Neuronal stem cell (in vitro differentiated cells): Measurements from ENCODE around the gene CLEC16A.

Source experiments
- DNase-seq: peaks from one replicate; pipeline ENCODE4 v3.0.0-alpha.2; 2013; ENCODE audit warnings: low spot score
- H2AFZ ChIP-seq: one replicate; pipeline ENCODE4 v1.6.1; 2013; ENCODE audit warnings: mild to moderate bottlenecking, low read length, inconsistent platforms
- H2AK5ac ChIP-seq: 2 replicates; pipeline ENCODE4 v1.6.1; 2013; ENCODE audit warnings: low read depth, mild to moderate bottlenecking, inconsistent platforms, low read length, moderate library complexity, mixed read lengths
- H2BK120ac ChIP-seq: 2 replicates; pipeline ENCODE4 v1.6.1; 2013; ENCODE audit warnings: low read depth, mild to moderate bottlenecking, inconsistent platforms, low read length, moderate library complexity, mixed read lengths
- H2BK12ac ChIP-seq: one replicate; pipeline ENCODE4 v1.6.1; 2013; ENCODE audit warnings: low read length, inconsistent platforms
- H2BK15ac ChIP-seq: 2 replicates; pipeline ENCODE4 v1.6.1; 2013; ENCODE audit warnings: mild to moderate bottlenecking, low read length, inconsistent platforms, mixed read lengths
- H2BK5ac ChIP-seq: one replicate; pipeline ENCODE4 v1.6.1; 2013; ENCODE audit warnings: inconsistent platforms, mild to moderate bottlenecking, low read length, moderate library complexity
- H3K14ac ChIP-seq: one replicate; pipeline ENCODE4 v1.6.1; 2013; ENCODE audit warnings: low read length, inconsistent platforms
- H3K18ac ChIP-seq: 2 replicates; pipeline ENCODE4 v1.6.1; 2013; ENCODE audit warnings: low read length, inconsistent platforms
- H3K23ac ChIP-seq: 2 replicates; pipeline ENCODE4 v1.6.1; 2013; ENCODE audit warnings: low read depth, mild to moderate bottlenecking, mixed read lengths, low read length, inconsistent platforms; ENCODE audit not compliant: poor library complexity
- H3K27ac ChIP-seq: replicated peaks from 3 replicates; pipeline ENCODE4 v1.5.1; 2013; ENCODE audit warnings: low read length, inconsistent platforms
- H3K27me3 ChIP-seq, 3 experiments: 2 replicates each; pipeline ENCODE4 v1.6.1; 2013; ENCODE audit warnings: low read length in 3 of 3, mild to moderate bottlenecking in 2 of 3, inconsistent platforms in 1 of 3, low read depth in 1 of 3, mixed read lengths in 1 of 3, moderate library complexity in 1 of 3; ENCODE audit not compliant: control insufficient read depth in 3 of 3, insufficient read depth in 3 of 3
- H3K36me3 ChIP-seq, 2 donors: replicated peaks in 1 of 2; 2 replicates each; pipeline ENCODE4 v1.6.1; 2013; ENCODE audit warnings: low read length in 2 of 2; ENCODE audit not compliant: control insufficient read depth in 2 of 2, insufficient read depth in 2 of 2
- H3K4ac ChIP-seq: 2 replicates; pipeline ENCODE4 v1.6.1; 2013; ENCODE audit warnings: inconsistent platforms, mild to moderate bottlenecking, low read length, moderate library complexity
- H3K4me1 ChIP-seq, 2 donors: 1 replicate in 1 of 2; 2 replicates in 1 of 2; pipeline ENCODE4 v1.6.1; 2013; ENCODE audit warnings: low read length in 2 of 2, low read depth in 1 of 2; ENCODE audit not compliant: control insufficient read depth in 2 of 2, insufficient read depth in 1 of 2
- H3K4me2 ChIP-seq: one replicate; pipeline ENCODE4 v1.6.1; 2013; ENCODE audit warnings: mild to moderate bottlenecking, low read length, inconsistent platforms; ENCODE audit not compliant: insufficient read depth, poor library complexity, severe bottlenecking
- H3K4me3 ChIP-seq, 2 donors: 2 replicates each; pipeline ENCODE4 v1.5.1; 2013; ENCODE audit warnings: low read length in 2 of 2, mild to moderate bottlenecking in 2 of 2, inconsistent platforms in 1 of 2, moderate library complexity in 1 of 2
- H3K79me1 ChIP-seq: one replicate; pipeline ENCODE4 v1.6.1; 2013; ENCODE audit warnings: low read depth, mild to moderate bottlenecking, inconsistent platforms, low read length, moderate library complexity
- H3K9ac ChIP-seq: one replicate; pipeline ENCODE4 v1.6.1; 2013; ENCODE audit warnings: mild to moderate bottlenecking, low read depth, low read length, inconsistent platforms; ENCODE audit not compliant: poor library complexity
- H3K9me3 ChIP-seq, 2 donors: replicated peaks in 1 of 2; 2 replicates each; pipeline versions ENCODE3 to v1.6.1; 2013; ENCODE audit warnings: low read length in 2 of 2, mild to moderate bottlenecking in 2 of 2, inconsistent platforms in 1 of 2, low read depth in 1 of 2, mixed read lengths in 1 of 2, moderate library complexity in 1 of 2; ENCODE audit not compliant: control insufficient read depth in 2 of 2, insufficient read depth in 1 of 2
- H4K8ac ChIP-seq: one replicate; pipeline ENCODE4 v1.6.1; 2013; ENCODE audit warnings: low read depth, mild to moderate bottlenecking, inconsistent platforms, low read length, moderate library complexity
- H4K91ac ChIP-seq: one replicate; pipeline ENCODE4 v1.6.1; 2013; ENCODE audit warnings: low read length, low read depth, mild to moderate bottlenecking, inconsistent platforms; ENCODE audit not compliant: poor library complexity
- WGBS, 2 donors: extraction: QIAGEN DNeasy Blood & Tissue Kit; methylation state at CpG; one replicate each; pipeline ENCODE4 v1.1.7; 2013; ENCODE audit warnings: missing lambda C conversion rate in 2 of 2, mixed read lengths in 1 of 2; ENCODE audit not compliant: insufficient read length in 2 of 2, insufficient replicate concordance in 1 of 2; ENCODE audit errors: extremely low coverage in 2 of 2; 5-methylcytosine and 5-hydroxymethylcytosine counted together

Gene CLEC16A

DNA sequence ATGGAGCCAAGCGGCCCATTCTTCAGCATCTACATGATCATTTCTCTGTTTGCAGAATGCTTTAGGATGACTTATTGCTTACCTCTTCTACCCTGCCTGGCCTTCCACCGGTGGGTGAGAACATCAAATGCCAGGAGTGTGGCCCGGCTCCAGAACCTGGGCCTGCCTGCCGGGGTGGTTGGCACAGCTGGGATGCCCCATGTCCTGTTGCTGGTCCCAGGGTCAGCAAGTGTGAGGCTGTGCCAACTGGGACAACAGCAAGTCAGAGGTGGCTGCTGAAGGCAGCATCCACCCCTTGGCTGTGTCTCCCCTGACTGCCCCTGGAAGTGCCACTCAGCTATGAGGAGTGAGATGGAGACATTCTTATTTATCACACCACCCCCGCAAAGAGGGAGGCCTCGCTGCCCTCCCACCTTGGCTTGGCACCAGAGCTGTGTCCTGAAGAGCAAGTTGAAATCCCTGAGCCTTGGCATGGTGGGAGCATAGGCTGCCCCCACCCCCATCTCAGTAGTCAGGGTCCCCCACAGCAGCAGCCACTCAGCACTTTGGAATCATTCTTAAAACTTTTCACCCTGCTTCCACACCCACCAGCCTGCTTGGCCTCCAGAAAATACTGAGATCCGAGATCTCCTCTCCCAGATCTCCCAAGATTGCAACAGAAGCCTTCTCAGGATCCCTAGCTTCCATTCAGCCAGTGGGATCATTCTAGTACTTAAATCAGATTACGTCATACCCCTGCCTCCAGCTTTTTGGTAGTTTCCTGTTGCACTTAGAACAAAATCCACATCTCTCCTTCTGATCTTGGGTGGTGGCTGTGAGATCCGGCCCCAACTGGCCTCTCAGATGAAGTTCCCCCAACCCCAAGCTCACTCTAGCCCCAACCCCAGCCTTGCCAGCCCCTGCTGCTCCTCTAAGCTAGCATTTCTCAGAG is 184.1 kb downstream of the CLEC16A start:
- peaks cover 1 to 2% of the 10 kb centered on the region in 2 donors for H3K4me1 ChIP-seq
- H3K4ac ChIP-seq = no peak overlapping the region
- H3K27ac ChIP-seq = no peak overlapping the region
- H3K27me3 ChIP-seq = no peaks in the 10 kb centered on the region
- no peak overlapping the region for H3K14ac ChIP-seq
- no peak overlapping the region for H3K9ac ChIP-seq
- H3K4me2 ChIP-seq = no peak overlapping the region
- H3K36me3 ChIP-seq = peaks cover 2 to 36% of the 10 kb centered on the region in 2 donors
- no peak overlapping the region for H3K23ac ChIP-seq
- no peak overlapping the region for H2BK5ac ChIP-seq
- H3K79me1 ChIP-seq = no peaks in the 10 kb centered on the region
- H4K8ac ChIP-seq = no peak overlapping the region
- H2BK15ac ChIP-seq = no peak overlapping the region
- no peak for DNase-seq
- H2BK120ac ChIP-seq = no peak overlapping the region
- no peak overlapping the region for H4K91ac ChIP-seq
- no peak overlapping the region for H2AK5ac ChIP-seq
- no peaks in the 10 kb centered on the region for H3K9me3 ChIP-seq
- H3K18ac ChIP-seq = no peak overlapping the region
- no peak overlapping the region for H2AFZ ChIP-seq
- no peak overlapping the region for H2BK12ac ChIP-seq
- no peak overlapping the region for H3K4me3 ChIP-seq
- no CpG with 5 or more reads among the region's 9 CpGs for WGBS, 2 donors

DNA sequence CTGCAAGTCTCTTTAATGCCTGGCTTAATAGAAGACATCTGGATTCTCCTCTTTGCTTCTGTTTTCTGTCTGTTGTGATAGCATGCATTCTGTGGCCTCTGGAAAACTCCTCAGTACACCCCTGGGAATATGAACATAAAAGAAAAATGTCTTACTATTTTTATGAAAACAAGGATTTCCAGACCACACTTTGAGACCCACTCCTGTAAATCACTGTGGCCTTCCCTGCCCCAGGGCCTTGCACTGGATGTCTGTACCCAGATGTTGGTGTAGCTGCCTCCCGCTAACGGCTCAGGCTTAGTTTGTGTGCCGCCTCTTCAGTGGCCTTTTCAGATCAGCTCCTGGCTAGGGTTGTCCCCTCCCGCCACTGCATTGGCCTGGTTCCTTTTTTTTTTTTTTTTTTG is 185.0 kb downstream of the CLEC16A start:
- Histone ChIP-seq H3K4me3 (no peak overlapping the region), H3K9me3 (no peaks in the 10 kb centered on the region), H4K8ac (no peak overlapping the region), H3K79me1 (no peaks in the 10 kb centered on the region), H3K27me3 (no peaks in the 10 kb centered on the region), H2AK5ac (no peak overlapping the region), H3K14ac (no peak overlapping the region), H3K4me1 (peaks cover 1 to 4% of the 10 kb centered on the region in 2 donors), H2BK12ac (no peak overlapping the region), H3K36me3 (peaks cover 0 to 27% of the 10 kb centered on the region in 2 donors), H2BK5ac (no peak overlapping the region), H3K18ac (no peak overlapping the region), H4K91ac (no peak overlapping the region), H3K9ac (no peak overlapping the region), H3K23ac (no peak overlapping the region), H3K4ac (no peak overlapping the region), H2BK15ac (no peak overlapping the region), H2BK120ac (no peak overlapping the region), H3K27ac (no peak overlapping the region), H3K4me2 (no peak overlapping the region), H2AFZ (no peak overlapping the region)
- no CpG with 5 or more reads among the region's 4 CpGs for WGBS, 2 donors
- no peak for DNase-seq

DNA sequence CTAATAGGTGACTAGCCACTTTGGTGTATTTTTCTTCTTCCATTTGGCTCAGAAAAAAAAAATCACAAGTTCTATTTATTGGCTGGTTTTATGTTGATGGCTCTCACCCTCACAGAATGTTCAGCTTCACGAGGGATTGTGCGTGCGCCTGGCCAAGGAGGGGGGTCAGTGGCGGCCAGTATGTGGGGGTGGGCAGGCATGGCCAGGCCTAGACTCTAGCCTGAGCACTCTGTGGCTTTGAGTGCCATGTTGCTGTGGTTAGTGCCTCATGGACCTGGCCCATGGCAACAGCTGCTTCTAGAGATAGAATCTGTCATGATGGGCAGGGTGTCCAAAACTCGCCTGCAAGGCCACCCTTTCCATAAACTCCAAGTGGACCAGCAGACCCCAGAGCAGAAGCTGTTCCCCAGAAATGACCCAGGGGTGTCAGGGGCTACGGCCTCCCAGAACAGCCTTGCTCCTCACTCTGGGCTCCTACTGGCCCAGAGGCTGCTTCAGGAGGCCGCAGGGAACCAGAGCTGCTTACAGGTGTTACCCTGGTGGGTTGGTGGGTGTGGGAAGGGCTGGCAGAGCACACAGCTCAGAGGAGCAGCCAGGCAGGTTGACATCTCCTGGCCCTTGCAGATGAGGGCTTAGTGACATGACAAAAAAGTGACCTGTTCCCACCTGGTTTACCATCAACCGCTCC is 186.8 kb downstream of the CLEC16A start:
- H2BK5ac ChIP-seq = peak overlapping the region; percentile 15

DNA sequence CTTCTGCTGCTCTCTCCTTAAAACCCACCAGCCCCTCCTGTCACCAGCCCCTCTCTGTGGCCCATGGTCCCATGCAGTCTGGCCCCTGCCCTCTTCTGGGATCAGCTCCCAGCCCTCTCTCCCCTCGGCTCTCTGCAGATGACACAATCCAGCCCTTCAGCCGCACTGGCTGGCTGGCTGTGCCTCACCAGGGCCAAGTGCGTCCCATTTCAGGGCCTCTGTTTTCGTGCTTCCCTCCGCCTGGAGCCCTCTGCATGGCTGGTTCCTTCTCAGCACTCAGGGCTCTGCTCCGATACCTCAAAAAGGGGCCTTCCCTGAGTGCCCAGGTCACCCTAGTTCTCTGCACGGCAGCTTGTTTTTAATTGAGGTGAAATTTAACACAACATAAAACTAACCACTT is 187.3 kb downstream of the CLEC16A start:
- WGBS, 2 donors = no CpG with 5 or more reads among the region's 7 CpGs
- Histone ChIP-seq H2AK5ac (peak overlapping the region; percentile 32), H3K14ac (no peak overlapping the region), H3K9ac (no peak overlapping the region), H3K9me3 (no peaks in the 10 kb centered on the region), H2BK12ac (no peak overlapping the region), H2BK15ac (no peak overlapping the region), H3K4me2 (no peak overlapping the region), H3K4me1 (peaks cover 4 to 5% of the 10 kb centered on the region in 2 donors), H3K27ac (no peak overlapping the region), H3K4ac (no peak overlapping the region), H4K8ac (no peak overlapping the region), H2BK120ac (no peak overlapping the region), H2AFZ (no peak overlapping the region), H4K91ac (no peak overlapping the region), H2BK5ac (peak overlapping the region; percentile 15), H3K4me3 (no peak overlapping the region), H3K27me3 (no peaks in the 10 kb centered on the region), H3K23ac (no peak overlapping the region), H3K18ac (no peak overlapping the region), H3K79me1 (no peaks in the 10 kb centered on the region), H3K36me3 (peaks cover 0 to 6% of the 10 kb centered on the region in 2 donors)
- DNase-seq = no peak

More for the DNA sequence above, 186.8 kb downstream of the CLEC16A start:
- H3K4me2 ChIP-seq = no peak overlapping the region
- H3K9ac ChIP-seq = no peak overlapping the region
- H3K4me3 ChIP-seq = no peak overlapping the region
- WGBS, 2 donors = no CpG with 5 or more reads among the region's 8 CpGs
- H3K36me3 ChIP-seq = peaks cover 0 to 11% of the 10 kb centered on the region in 2 donors
- no peak overlapping the region for H3K23ac ChIP-seq
- no peak overlapping the region for H2BK15ac ChIP-seq
- H3K4ac ChIP-seq = peak overlapping the region; percentile 38
- no peak overlapping the region for H2AFZ ChIP-seq
- no peak overlapping the region for H2BK12ac ChIP-seq
- peak overlapping the region; percentile 32 for H2AK5ac ChIP-seq
- no peak overlapping the region for H3K18ac ChIP-seq
- peaks cover 4 to 5% of the 10 kb centered on the region in 2 donors for H3K4me1 ChIP-seq
- no peak overlapping the region for H4K91ac ChIP-seq
- H3K27me3 ChIP-seq = no peaks in the 10 kb centered on the region
- no peak overlapping the region for H2BK120ac ChIP-seq
- no peak for DNase-seq
- H3K9me3 ChIP-seq = no peaks in the 10 kb centered on the region
- H3K79me1 ChIP-seq = no peaks in the 10 kb centered on the region
- H3K14ac ChIP-seq = no peak overlapping the region
- H3K27ac ChIP-seq = no peak overlapping the region
- H4K8ac ChIP-seq = no peak overlapping the region
